HG03139 (cell line): ENCODE measurements around the gene EML4.
"Not testable (repeated sequence)": the region's sequence is repeated elsewhere in the genome, so short reads cannot be mapped to it uniquely, and the experiment has no call there.

ENCODE experiments used
- ATAC-seq: cut with Tn5 transposase; IDR thresholded peaks from one replicate; pipeline ENCODE4 v1.9.1; 2021; ENCODE audit not compliant: unreplicated experiment

EML4 gene

DNA sequence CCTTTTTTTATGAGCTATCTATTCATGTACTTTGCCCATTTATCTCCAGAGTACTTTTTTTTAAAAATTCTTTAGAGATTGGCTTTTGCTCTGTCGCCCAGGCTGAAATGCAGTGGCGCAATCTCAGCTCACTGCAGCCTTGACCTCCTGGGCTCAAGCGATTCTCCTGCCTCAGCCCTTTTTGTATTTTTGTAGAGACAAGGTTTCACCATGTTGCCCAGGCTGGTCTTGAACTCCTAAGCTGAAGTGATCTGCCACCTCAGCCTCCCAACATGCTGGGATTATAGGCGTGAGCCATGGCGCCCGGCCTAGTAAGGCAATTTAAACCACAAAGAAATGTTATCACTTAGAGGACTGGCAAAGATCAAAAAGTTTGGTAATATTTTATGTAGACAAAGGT lies 177.7 kb downstream of the EML4 start:
- ATAC-seq = not testable (repeated sequence)

DNA sequence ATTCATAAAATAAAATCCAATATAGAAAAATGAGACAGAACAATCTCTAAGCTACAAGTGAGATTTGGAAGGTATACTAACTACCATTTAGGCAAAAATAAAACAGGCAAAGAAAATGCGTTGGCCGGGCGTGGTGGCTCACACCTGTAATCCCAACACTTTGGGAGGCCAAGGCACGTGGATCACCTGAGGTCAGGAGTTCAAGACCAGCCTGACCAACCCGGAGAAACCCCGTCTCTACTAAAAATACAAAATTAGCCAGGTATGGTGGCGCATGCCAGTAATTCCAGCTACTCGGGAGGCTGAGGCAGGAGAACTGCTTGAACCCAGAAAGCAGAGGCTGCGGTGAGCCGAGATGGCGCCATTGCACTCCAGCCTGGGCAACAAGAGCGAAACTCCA lies 178.4 kb downstream of the EML4 start:
- ATAC-seq = not testable (repeated sequence)

GRCh38 chr2:42348113-42348805 lies 179.1 kb downstream of the EML4 start:
- ATAC-seq = no peak

- no peak for ATAC-seq
These were observed 181.4 kb downstream of the EML4 start for GRCh38 chr2:42350434-42351063.

DNA sequence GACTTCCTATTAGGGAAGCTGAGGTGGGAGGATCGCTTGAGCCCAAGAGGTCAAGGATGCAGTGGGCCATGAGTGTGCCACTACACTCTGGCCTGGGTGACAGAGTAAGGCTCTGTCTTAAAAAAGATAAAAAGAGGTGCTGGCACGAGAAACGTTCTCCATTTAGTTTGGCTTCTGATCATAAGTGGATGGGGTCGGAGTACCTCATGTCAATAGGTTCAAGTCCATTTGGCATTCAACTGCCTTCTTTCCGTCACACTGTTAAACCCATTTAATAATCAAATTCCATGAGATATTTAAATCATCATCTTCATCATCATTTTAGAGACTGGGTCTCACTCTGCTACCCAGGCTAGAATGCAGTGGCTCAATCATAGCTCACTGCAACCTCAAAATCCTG lies 182.7 kb downstream of the EML4 start:
- ATAC-seq = no peak

DNA sequence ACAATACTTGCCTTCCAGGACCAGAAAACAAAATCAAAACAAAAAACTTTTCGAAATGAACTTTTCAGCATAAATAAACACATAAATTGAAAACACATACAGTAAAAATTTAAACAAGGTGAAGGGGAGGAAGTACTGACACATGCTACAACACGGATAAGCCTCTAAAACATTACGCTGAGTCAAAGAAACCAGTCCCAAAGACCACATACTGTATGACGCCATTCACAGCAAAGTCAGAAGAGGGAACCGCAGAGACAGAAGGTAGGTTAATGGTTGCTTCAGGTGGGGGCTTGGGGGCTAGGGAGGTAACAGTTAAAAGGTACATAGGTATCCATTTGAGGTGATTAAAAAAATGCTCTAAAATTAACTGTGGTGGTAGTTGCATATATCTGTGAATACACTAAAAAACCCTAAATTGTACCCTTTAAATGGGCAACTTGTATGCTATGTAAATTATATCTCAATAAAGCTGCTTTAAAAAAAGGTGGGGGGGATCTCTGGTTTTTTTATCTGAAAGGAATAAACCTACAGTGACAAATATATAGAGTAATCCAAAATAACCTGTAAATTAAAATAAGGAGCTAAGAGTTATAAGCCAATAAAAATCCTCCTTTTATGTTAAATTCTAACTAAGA lies 184.8 kb downstream of the EML4 start:
- ATAC-seq = no peak

DNA sequence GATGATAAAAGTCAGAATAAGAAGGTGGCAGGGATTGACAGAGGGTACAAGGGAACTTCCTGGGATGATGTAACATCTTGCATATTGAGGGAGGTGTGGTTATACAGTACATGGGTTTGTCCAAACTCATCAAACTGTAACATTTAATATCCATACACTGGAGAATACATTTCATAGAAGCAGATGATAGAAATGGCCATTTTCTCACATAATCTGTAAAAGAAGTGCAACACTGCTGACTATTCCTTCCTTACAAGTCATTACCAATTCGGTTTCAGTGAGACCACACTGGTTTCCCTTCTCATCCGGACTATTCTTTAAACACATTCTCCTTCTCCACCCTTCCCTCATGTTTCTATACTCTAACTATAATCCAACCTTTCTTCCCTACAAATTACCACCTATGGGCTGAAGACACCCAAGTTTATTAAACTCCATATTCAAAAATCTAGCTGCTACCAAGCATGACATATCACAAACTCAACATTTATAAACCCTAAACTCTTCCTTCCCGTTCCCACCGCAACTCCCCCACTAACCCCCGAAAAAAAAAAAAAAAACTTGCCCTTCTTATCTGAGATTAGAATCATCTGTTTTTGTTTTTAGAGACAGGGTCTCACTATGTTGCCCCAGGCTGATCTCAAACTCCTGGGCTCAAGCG lies 190.3 kb downstream of the EML4 start:
- no peak for ATAC-seq

DNA sequence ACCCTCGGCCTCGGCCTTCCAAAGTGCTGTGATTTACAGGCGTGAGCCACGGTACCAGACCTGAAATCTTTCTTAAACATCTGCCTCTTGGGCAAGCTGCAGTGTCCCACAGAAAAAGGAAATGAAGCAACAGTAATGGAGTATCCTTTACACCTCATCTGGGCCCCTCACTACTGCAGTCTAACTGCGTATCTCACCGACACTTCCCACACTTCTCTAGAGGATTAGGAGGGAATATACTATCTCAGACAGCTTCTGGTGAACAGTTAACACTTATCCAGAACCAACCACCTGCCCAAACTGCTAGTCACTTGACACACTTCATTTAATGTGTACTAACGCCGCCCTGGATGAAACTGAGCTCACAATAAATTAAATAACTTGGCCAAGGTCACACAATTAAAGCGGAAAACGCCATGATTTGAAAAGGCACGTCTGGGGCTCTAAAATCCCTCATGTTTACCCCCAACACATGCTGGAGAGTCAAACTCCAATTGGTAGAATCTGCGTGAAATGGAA lies 190.9 kb downstream of the EML4 start:
- ATAC-seq = no peak

DNA sequence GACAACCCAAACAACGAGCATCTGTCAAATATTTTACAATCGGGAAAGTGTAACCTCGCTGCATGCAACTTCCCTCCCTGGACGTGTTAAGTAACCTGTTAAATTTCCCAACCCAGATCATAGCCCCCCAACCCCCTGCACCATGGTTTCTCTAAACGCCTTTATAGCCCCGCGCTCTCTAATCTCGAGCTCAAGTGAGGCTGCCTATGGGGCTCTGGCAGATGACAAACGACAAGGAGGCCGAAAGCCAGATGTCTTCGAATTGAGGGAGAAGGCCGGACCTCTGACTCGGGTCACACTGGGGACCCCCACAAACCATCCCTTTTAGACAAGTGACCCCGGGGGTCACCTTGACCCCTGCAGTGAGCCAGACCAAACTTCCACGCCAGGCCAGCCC lies 191.3 kb downstream of the EML4 start:
- no peak for ATAC-seq

DNA sequence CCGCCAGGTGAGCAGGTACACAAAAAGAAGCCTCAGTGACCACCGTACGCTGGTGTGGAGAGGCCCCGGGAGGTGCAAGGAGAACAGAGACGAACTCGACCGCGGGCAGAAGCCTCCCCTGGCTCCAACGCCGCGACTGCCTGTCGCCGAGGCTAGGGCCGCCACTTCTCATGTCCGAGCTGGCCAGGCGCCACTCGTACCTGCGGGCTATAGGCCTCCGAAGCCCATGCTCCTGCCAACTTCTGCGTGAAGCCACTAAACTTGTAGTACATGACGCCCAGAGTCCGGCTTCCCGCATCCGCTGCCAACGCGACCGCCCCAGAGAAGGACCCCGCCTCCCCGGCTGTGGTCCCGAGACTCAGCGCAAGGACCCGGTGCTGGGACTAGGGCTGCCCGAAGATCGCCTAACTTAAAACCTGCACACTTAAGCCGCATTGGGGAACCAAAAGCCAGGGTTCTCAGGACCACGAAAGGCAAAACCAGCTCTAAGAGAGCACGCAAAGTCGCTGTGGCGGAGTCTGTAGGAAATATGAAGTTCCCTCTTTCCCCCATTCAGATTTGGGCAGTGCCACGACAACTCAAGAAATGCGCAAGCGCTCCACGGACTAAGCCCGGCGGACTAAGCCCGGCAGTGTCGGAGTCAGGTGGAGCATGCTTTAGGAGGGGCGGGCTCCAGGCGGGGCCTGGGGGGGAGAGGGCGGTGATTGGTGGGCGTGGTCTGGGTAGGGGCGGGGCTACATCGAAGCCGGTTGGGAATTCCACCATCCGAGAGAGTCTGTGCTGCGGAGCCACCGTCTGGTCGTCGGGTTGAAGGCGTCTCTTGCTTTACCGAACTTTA lies 192.0 kb downstream of the EML4 start, which contains the start of gene COX7A2L:
COX7A2L (minus strand) TSS at position 328 of the 838 bp plus-strand sequence; CDS start at position 272, 56 bp downstream.
- ATAC-seq = peak; percentile 91

DNA sequence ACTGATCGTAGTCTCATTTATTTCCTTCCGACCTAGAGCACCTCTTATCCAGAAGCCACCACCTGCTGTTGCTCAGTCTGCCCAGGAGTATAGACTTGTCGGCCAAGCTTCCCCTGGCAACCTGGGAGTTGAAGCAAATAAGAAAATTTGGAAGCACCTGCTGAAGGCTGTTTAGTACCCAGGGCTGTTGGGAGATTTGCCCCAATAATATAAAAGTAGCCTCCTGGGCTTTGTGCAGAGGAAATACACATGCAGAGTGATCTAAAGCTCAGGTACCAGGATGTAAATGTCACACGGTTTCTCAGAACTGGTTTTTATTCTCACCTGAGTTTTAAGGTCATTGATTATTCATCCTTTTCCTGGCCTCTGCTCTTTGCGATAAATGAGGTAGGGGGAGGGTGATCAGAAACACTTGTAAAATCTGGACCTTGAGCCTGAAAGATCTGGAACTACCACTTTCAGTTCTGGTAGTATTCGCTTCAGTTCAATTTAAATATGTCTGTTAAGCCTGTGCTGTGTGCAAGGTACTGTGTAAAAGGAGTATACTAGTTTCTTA lies 192.7 kb downstream of the EML4 start:
- ATAC-seq = no peak

GRCh38 chr2:42363413-42363812 lies 194.3 kb downstream of the EML4 start:
- ATAC-seq = no peak

DNA sequence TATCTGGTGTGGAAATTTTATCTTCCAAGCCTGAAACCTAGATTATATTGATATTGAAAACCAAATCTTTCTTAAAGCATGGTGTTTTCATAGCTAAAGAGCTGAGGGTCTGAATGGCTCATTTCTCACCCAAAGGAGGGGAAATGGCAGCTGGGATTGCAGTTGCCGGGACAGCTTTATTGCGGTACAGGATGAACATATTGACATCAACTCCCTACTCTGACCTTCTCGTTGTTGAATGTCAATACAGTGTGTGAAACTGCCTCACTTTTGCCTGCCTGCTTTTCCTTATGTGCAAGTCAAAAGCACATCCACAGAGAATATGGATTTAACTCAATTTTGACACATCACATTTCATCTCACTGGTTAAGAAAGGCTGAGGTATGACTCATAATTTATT lies 195.5 kb downstream of the EML4 start:
- ATAC-seq = no peak

GRCh38 chr2:42366411-42366810 lies 197.3 kb downstream of the EML4 start:
- ATAC-seq = no peak

DNA sequence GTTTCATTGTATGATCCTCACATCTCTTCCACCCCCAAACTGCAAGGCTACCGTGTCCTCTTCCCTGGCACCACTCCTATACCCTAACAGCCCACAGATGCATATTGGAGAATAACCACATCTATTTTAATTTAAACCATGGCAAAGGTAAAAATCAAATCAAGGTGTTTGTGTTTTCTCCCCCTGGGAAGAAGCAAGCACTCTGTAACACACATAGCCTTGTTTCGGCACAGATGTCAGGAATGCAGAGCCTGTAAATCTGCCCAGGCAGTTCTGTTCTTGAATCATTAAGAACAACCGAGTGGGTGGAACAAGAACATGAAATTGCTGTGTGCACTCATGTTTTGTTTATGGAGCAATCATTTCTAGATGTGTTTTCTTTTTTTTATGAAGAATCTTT lies 198.7 kb downstream of the EML4 start:
- ATAC-seq = no peak

DNA sequence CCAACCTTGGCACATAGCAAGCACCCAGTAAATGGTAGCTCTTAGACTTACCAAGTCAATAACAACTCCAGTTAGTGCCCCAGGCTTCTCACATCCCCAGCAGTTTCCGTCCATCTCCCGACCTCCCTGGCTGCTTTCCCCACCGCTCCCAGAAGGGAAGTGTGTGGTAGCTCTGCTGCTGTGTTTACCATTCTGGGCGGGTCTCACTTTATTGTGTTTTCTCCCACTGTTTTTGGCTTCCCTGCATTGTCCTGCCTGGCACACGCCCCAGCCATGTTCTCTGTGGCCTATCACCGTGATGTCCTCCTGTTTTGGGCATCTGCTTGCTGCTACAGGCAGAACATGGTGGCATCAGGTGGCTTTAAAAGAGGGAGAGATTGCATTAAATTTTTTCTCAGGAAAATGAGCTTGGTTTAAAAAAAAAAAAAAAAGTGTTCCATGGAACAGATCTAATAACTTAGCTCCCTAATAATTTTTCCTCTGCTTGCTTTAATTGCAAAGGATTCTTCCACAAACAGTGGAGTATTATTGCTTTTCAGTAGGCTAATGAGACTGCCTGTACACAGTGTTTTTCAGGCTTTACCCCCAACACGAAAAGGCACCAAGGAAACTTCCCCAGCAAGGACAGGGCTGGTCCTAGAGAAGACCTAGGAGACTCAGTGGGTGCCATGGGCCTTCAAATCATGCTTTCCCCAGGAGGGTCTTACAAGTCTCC lies 199.8 kb downstream of the EML4 start:
- no peak for ATAC-seq

- no peak for ATAC-seq
These were observed 200.5 kb downstream of the EML4 start for GRCh38 chr2:42369532-42370229.

- no peak for ATAC-seq
These were observed 202.7 kb downstream of the EML4 start for GRCh38 chr2:42371611-42372473.
